ENCODE measurements around the gene SYT13.

SYT13 gene

GRCh38 chr11:45208135-45208534 is 78.0 kb downstream of the SYT13 start:
- Histone ChIP-seq H3K9me3 (ENCODE audit: insufficient read depth, low read depth, low read length) (no peaks in the 10 kb centered on the region; the same call in 1 of the 2 replicates), H3K4me1 (ENCODE audit: insufficient read depth, low read length) (peaks cover 6% of the 10 kb centered on the region; the same call in 1 of the 2 replicates), H3K4me3 (ENCODE audit: low read length) (no peak overlapping the region), H3K27ac (ENCODE audit: low read depth, low read length) (no peak overlapping the region), H3K27me3 (ENCODE audit: insufficient read depth, low read length) (no peaks in the 10 kb centered on the region), H3K36me3 (ENCODE audit: insufficient read depth, low read length) (no peaks in the 10 kb centered on the region), H3K9ac (ENCODE audit: low read depth, low read length) (no peak overlapping the region)
- 87% methylated on average over 8 of the region's 8 CpGs for WGBS

- WGBS: 64% methylated on average over 7 of the region's 7 CpGs
- Histone ChIP-seq H3K36me3 (ENCODE audit: insufficient read depth, low read length) (no peaks in the 10 kb centered on the region), H3K9ac (ENCODE audit: low read depth, low read length) (no peak overlapping the region), H3K9me3 (ENCODE audit: insufficient read depth, low read depth, low read length) (no peaks in the 10 kb centered on the region; the same call in 1 of the 2 replicates), H3K27ac (ENCODE audit: low read depth, low read length) (no peak overlapping the region), H3K4me1 (ENCODE audit: insufficient read depth, low read length) (peaks cover 6% of the 10 kb centered on the region; the same call in 1 of the 2 replicates), H3K4me3 (ENCODE audit: low read length) (no peak overlapping the region), H3K27me3 (ENCODE audit: insufficient read depth, low read length) (no peaks in the 10 kb centered on the region)
These were observed 80.2 kb downstream of the SYT13 start for GRCh38 chr11:45205978-45206377.

DNA sequence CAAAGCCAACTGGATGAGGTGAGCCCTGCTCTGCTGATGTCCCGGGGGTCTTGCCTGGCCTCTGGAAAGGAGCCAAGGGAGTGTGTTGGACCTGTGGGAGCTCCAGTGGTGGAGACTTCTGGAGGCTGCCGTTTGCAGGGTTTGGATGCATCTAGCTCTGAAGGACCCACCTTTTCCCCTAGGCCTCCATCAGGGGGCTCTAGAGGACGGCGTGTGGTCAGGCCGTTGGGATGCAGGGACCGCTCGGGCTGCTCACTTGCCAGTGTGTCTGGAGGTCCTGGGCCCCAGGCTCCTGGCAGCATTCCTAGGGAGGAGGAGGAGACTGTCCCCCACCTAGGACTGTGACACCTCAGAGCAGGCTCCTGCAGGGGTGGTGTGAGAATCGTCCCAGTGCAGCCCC is 81.4 kb downstream of the SYT13 start:
- Histone ChIP-seq H3K36me3 (ENCODE audit: insufficient read depth, low read length) (no peaks in the 10 kb centered on the region), H3K9me3 (ENCODE audit: insufficient read depth, low read depth, low read length) (no peaks in the 10 kb centered on the region; the same call in 1 of the 2 replicates), H3K4me1 (ENCODE audit: insufficient read depth, low read length) (peaks cover 6% of the 10 kb centered on the region; the same call in 1 of the 2 replicates), H3K4me3 (ENCODE audit: low read length) (no peak overlapping the region), H3K27ac (ENCODE audit: low read depth, low read length) (no peak overlapping the region), H3K9ac (ENCODE audit: low read depth, low read length) (no peak overlapping the region), H3K27me3 (ENCODE audit: insufficient read depth, low read length) (no peaks in the 10 kb centered on the region)
- 75% methylated on average over 8 of the region's 8 CpGs for WGBS

DNA sequence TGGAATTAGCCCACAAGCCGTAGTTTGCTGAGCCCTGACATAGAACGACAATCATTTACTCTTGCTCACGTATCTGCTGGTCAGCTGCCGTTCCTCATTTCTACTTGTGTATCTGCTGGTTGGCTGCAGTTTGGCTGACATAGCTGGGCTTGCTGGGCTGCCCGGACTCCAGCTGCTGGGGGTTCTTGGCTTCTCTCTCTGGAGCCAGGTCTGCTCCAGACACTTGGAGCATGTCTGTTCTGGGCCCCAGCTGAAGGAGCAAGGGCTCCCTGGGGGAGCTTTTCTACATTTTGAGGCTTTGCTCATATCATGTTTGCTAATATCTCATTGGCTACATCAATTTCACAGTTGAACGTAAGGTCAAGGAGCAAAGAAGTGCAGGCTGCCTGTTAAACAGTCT is 92.4 kb downstream of the SYT13 start:
- H3K36me3 ChIP-seq (ENCODE audit: insufficient read depth, low read length): peaks cover 6% of the 10 kb centered on the region; the same call in 1 of the 2 replicates
- H3K27me3 ChIP-seq (ENCODE audit: insufficient read depth, low read length): no peaks in the 10 kb centered on the region
- H3K4me3 ChIP-seq (ENCODE audit: low read length): no peak overlapping the region
- no peak overlapping the region for H3K27ac ChIP-seq (ENCODE audit: low read depth, low read length)
- H3K4me1 ChIP-seq (ENCODE audit: insufficient read depth, low read length): no peaks in the 10 kb centered on the region
- H3K9ac ChIP-seq (ENCODE audit: low read depth, low read length): no peak overlapping the region
- WGBS: 92% methylated on average over 6 of the region's 6 CpGs
- 0 out of 2 replicates have a peak, but pooled peaks cover 4% of the 10 kb centered on the region for H3K9me3 ChIP-seq (ENCODE audit: insufficient read depth, low read depth, low read length)

Data from HUES64 (cell line).